Stimulated activated naive CD4-positive, alpha-beta T cell treated with Interleukin-2 at 50 U/mL for 16 hours (primary cell): ENCODE data around the gene CNTNAP2.

Source experiments
- DNase-seq: peaks from one replicate; lab custom pipeline; 2025; lab: John Stamatoyannopoulos, UW

The CNTNAP2 gene

GRCh38 chr7:147968046-147968610 lies 1851.5 kb downstream of the CNTNAP2 start:
- no peak for DNase-seq

- no peak for DNase-seq
Observed at GRCh38 chr7:147971606-147972110, 1855.1 kb downstream of the CNTNAP2 start.

DNA sequence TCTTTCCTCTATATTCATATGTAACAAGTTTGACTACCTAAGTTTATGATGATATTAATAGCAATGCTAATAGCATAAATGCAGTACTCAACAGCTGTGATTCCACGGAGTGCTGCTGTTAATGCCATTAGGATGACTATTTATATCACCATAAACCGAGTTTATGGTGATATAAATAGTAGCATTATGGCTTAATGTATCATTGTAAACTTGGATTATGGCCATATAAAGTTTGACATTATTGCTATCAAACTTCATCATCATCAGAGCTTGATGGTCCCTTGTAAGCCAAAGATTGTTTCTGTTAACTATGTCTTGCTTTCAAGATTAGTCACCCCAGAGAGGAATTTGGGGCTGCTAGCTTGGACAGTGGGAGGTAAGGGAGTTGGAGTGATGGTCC lies 1861.6 kb downstream of the CNTNAP2 start:
- DNase-seq = no peak

DNA sequence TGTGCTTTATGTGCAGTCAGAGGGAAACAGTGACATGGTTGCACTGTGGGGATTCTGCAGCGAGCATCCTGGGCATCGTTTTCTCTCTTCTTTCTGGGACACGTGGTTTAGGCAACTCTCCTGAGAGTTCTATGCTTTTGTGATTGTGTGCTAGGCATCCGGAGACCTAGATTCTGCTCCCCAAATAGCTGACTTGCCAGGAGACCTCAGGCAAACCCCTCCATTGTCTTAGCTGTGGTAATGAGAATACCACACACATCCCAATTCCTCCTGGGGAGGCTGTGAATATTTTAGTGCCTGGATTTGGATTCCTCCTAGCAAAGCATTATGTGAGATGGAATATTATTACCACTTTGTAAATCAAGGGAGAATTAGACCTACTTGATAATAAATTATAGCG lies 1862.0 kb downstream of the CNTNAP2 start:
- no peak for DNase-seq

GRCh38 chr7:147980826-147981813 lies 1864.5 kb downstream of the CNTNAP2 start:
- DNase-seq = no peak

DNA sequence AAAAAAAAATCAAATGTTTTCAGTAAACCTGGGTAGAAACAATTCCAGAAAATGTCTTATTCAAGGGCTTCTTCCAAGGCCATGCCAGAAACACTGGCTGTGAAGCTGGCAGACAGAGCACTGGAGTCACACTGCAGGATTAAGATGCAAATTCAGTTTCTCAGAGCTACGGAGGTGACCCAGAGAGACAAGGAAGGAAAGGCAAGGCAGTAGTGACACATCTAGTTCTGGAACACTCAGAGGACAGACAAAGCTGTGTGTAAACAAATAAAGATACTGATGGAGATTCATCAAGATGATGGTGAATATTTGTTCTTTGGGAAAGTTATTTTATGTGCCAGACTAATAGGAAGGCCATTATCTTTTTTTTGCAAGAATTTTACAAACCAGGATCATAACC lies 1865.7 kb downstream of the CNTNAP2 start:
- DNase-seq = no peak

DNA sequence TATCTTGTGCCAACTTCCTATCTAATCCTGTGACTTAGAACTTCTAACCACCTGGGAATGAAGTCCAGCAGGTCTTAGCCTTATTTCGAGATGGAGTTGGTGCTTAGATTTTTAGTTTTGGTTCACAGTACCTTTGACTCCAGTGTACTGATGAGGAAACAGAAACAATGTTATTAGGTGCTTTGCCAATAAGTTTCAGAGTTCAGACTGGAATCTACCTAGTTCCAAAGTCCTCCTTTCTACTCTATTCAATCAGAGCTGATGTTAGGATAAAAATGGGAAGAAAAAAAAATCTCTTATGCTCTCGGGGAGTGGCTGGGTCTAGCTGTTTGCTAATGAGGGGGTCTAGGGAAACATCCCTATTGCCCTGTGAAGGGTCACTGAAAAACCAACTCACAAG lies 1867.7 kb downstream of the CNTNAP2 start:
- DNase-seq = no peak

DNA sequence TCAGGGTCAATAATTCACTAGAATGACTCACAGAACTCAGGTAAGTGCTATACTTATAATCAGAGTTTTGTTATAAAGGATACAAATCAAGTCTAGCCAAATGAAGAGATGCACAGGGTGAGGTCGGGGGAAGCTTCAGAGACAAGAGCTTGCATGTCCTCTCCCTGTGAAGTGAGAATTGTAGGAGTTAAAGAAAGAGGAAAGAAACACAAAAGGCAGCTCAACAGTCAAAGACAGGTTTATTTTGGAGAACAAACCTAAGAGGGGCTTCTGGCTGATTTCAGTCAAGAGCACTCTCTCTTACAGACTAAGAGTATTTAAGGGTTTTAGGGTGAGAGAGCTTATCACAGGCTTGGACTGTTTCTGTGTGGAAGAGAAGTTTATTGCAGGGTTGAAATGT lies 1873.5 kb downstream of the CNTNAP2 start:
- no peak for DNase-seq

DNA sequence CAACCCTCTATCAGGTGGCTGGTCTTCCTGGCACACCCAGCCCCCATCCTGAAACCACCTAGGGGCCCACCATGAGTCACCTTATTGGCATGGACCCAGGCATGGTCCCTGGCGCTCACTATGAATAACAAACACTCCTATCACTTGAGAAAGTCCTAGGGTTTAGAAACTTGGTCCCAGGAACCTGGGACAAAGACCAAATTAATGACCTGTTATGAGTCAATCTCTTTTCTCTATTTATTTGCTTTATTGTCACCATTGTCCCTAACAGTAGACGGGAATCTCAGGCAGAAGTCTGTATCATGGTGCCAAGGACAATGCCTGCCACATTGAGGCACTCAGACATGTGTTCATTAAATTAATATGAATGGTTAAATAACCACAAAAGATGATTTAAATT lies 1874.3 kb downstream of the CNTNAP2 start:
- DNase-seq = no peak

GRCh38 chr7:147992698-147993097 lies 1876.1 kb downstream of the CNTNAP2 start:
- no peak for DNase-seq

GRCh38 chr7:147997636-147998035 lies 1881.0 kb downstream of the CNTNAP2 start:
- DNase-seq = no peak

DNA sequence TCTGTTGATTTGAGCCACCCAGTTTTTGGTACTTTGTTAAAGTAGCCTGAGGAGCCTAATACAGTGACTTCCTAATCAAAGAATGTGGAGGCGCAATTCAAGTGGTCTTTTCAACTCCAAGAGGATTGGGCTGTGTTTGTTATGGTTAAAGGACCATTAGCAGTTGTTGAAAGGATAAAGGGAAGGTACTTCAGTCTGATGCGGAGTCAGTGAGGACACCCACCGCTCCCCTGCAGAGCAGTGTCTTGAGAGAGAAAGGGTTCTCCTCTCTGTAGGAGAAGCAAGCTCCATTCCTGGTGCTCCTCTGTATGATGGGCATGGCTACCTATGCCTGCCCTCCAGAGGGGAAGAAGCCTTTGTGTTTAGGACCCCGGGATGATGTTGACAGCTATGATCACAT lies 1883.4 kb downstream of the CNTNAP2 start:
- DNase-seq = no peak

DNA sequence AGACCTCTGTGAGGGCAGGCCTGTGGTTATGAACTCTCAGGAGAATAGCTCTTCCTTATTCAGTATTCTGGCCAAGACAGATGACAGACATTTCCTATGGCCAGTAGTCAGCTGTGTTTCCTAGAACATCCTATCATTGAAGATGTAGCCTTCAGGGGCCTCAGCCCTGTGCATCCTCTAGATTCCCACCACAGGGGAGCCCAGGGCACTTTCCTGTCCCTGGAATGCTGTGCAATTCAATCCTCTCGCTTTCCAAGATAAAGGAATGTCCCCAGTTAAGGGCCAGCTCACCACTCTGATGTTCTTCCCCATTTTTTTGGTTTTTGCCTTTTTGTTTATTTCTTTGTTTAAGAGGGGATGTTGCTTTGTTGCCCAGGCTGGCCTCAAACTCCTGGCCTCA lies 1895.2 kb downstream of the CNTNAP2 start:
- DNase-seq = no peak

DNA sequence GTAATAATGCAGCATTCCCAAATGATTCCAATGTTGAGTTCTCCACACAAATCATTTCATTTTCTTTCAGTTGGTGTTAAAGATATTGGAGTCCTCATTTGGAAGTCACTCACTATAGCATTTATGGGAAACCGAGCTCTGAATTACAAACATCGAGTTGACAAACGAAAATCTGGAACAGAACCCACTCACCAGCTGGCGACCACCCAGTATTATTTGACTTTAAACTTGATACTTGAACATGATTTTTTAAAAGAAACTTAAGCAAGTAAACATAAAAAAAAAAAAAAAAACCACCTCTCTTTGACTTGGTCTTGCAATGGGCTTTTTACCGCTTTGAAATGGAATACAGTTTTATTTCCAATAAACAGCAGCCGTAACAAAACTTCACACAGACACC lies 1897.4 kb downstream of the CNTNAP2 start:
- DNase-seq = no peak

GRCh38 chr7:148014541-148014940 lies 1897.9 kb downstream of the CNTNAP2 start:
- DNase-seq = no peak

DNA sequence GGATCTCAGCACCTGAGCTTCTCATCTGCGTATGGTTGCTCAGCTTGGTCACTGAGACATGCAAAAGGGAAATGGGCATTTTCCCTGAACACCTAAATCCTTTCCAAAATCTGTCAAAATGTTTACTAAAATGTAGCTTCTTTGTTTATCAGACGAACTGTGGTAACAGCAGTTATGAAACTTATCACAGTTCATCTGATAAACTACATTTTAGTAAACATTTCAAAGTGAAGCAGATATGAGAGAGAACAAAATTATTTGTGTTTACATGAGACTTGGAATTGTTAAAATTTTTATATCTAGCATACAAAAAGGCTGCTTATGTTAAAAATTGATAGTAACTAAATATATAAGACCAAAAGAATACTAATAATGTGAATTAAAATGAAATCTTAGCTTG lies 1900.5 kb downstream of the CNTNAP2 start:
- DNase-seq = no peak

DNA sequence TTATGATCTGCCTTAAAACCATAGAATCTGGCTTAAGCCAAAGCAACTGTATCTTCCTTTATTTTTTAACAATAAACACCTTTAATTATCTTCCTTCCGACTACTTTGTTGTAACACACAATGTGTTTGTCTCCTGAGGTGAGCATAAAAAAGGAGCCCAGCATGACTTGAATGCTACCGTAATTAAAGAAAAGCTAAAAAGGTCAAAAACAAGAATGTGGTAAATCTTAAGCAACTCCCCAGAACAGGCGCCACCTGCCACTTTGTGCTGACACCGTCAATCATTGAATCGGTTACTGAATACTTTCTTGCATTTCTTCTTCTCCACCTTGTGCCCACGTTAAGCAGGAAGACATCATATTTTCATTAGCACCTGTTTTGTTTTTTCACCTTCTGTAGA lies 1904.1 kb downstream of the CNTNAP2 start:
- DNase-seq = no peak

DNA sequence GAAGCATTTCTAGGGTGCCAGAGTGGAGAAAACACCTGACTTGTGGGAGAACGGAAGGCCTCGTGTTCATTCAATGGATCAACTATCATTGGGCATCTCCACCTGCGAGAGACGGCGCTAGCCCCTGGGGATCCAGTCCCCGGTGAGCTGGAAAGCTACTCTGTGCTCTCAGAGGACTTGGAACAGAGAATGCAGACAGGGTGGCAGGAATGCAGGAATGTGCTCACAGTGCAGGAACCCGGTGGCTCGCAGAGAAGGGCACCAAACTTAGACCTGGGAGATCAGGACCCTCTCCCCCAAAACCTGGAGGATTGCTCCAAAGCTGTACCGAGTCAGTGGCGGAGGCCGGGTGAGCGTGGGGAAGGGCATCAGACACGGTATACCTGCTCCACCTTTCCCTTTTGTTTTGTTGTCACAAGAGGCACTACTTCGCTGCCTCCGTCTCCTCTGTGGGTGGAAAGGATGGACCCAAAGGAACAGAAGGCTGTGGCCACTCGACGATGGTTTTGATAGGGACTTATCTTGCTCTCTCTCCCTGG lies 1905.0 kb downstream of the CNTNAP2 start:
- DNase-seq = no peak

DNA sequence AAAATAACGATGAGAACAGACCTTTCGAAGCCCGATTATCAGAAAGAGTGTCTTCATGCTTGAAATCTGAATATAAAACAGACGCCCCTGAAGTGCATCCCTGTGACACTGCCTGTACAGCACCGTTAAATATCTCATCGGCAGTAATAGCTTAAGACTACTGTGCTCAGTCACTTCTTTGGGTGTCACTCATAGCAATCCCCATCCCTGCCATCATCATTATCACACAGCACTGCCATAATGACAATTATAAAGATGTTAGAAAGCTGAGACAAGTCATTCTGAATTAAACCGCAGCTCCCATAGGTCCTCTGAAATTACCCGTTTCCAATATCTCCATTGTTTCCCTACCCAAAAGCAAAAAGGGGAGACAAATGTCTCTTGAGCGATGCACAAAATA lies 1906.2 kb downstream of the CNTNAP2 start:
- no peak for DNase-seq

DNA sequence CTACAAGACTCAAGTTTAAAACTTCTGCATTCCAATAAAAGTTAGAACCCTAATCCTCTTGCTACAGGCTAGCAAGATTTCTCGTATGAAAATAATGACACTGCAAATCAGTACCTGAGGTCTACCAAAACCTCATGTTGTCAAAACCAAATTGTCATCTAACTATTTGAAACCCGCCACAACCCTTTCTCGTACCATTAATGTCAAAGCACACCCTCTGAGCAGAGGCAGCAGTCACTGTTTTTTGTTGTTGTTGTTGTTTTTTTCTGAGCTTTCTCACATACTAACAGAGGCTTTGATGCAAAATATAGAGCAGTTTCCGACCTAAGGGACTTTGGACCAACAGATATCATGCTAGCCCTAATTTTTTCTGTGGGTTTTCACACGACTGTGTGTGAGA lies 1910.1 kb downstream of the CNTNAP2 start:
- DNase-seq = no peak

DNA sequence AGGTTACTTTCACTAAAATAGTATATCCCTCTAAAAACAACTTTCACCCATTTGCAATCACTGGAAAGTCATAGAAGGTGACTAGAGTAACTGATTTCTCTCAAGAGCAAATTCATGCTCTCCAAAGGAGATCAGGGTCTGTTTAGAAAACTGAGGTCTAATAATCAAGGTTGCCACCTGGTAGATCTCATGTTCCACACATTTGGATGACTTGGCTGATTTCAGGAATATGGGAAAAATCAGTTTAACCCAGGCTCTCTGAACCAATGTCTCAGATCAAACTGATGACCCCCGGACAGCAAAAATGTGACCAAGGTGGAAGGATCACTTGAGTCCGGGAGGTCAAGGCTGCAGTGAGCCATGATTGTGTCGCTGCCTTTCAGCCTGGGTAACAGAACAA lies 1911.6 kb downstream of the CNTNAP2 start:
- no peak for DNase-seq

DNA sequence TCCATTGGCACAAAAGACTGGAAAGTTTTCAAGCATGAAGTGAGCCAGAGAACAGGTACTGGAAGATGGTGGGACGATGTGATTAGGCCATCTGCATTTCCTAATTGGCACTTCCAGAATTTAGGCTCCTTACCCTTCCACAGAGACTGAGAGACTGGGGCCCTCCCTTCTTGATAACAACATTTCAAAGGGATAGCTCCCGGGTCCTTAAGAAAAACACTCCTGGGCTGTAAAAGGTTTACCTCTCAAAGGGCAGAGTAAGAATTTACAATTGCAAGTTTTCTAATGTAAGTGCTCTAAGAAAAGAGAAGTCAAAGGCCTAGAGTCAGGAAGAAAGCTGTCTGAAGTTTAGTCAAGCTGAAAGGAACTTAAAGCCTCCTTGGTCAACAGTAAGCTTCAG lies 1914.4 kb downstream of the CNTNAP2 start:
- DNase-seq = no peak

DNA sequence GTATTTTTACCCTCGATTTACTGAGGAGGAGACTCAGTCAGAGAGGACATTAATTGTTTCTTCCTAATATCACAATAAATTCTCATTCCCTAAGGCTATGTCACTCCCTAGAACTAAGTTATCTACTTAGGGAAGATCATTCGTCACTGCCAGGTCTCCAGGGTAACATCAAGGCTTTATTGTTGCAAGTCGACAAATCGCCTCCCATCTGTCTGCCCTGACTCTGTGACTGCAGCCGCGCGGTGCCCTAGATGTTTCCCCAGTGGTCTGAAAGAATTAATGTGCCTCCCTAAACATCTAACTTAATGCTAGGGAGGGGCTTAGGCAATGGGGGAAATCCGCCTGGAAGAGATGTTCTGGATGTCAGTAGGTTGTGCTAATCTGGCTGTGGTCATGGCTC lies 1915.2 kb downstream of the CNTNAP2 start:
- DNase-seq = no peak
